Measurements from ENCODE around the gene YKT6.
A peak's percentile ranks its signal among the peaks of the same experiment; 100 is the strongest.

YKT6 gene

DNA sequence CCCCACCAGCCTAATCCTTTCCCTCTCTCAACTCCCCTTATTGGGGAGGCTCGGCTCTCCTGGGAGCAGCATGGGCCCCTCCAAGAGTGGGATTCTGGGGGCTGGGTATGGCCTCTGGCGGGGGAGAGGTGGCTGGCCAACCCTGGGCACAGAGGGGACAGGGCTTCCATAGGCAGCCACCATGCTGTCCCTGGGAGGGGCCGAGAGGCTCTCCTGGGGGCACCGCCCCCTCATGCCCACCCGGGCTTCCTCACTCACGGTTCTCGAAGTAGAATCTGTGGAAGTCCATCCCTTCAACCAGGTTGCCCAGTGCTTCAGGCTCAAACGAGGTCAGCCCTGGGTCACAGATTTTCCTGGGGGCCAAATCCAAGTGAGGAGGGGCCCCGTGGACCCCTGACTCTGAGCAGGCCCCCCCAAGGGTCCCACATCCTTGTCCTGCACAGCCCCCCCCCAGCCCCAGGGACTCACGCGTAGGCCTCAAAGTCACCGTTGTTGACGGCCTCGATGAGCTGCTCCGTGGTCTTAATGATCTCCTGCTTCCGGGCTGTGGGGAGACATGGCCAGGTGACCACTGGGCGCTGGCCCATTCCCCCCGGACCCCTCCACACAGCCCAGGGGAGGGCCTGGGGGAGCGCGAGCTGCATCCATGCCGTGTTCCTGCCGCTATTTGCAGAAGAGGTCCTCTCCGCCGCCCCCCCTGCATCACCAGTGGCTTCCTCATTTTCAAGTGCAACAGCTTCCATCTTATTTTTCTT, 19.8 kb downstream of the YKT6 start:
- DNase-seq: no peak

DNA sequence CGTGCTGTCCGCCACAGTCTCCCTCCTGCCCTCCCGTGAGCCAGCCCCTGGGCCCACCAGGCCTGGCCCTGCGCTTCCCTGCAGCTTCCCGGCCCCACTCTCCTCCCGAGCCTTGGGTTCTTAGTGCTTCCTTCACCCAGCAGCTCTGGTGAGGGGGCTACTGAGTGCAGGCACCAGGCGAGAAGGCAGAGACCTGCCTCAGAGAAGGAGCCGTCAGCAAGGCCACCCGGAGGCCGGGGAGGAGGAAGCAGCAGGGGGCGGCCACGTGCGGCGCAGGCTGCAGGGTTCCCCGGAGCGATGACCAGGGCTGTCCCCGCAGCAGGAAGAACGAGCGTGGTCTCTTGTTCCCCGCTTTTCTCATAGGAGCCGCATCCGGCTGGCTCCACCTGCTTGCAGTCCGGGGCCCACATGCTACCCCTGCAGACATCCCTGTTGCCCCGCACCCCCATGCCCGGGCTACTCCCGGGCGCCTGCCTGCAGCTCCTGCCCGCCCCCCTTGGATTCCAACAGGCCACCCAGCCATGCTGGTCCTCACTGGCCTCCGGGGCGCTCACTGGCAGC, 20.5 kb downstream of the YKT6 start:
- DNase-seq: no peak

DNA sequence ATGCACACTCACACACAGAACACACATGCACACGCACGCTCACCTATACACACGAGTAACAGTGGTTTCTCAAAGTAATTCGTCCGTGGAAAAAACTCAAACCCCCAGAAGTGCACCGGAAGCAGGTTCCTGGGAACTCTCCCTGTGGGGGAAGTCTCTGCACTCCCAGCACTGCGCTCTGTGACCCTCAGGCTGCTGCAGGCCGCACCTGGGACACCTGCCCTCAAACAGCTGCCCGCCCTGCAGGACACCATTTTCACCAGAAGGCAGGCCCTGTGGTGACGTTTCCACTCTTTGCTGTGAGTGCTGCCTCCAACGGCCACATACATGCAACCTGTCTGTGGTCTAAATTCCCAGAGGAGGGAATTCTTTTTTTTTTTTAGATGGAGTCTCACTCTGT, 21.3 kb downstream of the YKT6 start:
- no peak for DNase-seq

DNA sequence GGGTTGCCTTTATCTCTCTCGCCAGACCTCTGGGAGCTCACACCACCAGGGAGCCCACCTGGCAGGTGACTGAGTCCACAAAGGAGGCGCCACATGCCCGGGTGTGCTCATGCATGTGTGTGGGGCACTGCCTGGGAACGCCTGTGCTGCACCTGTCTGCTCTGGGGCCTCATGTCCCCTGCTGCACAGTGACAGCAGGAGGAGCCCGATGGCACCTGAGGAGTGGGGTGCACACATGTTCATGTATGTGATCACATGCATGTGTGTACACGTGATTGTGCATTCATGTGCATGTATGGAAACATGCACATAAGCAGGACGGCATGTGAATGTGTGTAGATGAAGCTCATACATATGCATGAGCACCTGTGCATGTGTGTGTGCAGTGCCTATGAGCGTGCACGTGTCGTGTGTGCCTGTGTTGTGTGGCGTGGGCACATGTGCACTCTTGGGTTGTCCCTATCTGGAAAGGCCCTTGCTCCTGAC, 22.0 kb downstream of the YKT6 start:
- DNase-seq: no peak

DNA sequence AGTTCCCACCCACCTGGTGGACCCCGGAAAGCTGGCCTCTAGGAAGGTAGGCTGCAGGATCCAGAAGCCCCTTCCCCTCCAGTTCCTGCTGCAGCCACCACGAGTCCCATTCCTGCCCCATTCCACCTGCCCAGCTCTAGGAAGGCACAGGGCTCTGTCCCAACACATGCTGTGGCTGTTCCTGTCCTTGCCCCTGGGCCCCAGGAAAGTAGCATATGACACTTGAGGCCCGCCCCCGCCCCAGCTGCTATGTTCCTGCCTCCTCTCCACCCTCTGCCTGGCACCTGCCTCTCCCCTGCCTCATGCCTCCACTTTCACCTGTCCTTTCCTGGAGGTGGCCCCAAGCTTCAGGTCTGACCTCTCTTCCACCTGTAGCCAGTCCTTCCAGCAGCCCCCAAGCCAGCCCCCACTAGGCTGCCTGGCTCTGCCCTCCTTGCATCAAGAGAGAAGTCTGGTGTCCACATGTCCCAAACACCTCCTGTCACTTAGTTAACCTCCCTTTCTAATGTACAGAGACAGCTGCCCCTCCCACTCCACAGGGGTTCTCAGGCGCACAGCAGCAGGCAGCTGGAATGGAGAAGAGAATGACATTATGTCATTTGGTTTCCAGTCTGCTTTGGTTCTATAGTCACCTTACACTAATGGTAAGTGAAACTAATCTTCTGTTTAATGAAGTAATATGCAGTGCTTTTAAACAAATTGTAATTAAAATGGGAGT, 22.7 kb downstream of the YKT6 start:
- DNase-seq: no peak

DNA sequence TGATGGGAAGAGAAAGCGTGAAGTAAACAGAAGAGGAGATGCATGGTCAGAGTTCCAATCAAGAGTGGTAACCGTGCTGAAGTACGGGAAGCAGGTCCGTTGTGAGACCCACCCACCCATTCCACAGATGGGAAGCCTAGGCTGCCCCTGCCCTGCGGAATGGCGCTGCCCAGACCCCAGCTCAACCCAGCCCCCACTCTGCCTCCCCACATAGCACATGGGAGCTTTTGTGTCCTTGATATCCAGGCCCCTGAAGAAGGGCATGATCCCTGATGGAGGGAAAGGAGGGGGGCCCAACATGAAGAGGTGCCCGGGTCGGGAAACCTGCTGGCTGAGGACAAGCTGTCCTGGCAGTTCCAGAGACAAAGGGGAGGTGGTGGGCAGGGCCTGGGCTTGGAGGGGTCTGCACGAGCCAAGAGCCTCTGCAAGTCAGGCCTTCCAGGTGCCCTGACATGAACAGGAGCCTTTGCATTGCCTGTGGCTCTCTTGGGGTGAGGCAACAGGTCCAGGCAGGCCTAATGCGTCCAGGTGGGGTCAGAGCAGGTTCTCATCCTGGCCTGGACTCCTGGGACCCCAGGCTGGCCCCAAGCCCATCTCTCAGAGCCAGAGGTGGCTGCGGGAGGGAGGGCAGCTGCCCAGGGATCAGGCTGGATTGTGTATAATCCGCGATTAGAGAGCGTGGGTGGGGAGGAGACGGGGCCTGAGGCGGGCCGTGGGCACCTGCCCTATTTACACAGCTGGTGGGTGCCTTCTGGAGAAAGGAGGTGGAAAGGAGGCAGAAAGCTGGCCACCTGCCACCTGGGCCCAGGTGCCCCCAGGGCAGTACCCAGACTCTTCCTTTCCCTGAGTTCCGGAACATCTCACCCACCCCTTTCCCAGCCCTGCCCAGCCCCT, 23.5 kb downstream of the YKT6 start:
- peak; percentile 36 for DNase-seq

DNA sequence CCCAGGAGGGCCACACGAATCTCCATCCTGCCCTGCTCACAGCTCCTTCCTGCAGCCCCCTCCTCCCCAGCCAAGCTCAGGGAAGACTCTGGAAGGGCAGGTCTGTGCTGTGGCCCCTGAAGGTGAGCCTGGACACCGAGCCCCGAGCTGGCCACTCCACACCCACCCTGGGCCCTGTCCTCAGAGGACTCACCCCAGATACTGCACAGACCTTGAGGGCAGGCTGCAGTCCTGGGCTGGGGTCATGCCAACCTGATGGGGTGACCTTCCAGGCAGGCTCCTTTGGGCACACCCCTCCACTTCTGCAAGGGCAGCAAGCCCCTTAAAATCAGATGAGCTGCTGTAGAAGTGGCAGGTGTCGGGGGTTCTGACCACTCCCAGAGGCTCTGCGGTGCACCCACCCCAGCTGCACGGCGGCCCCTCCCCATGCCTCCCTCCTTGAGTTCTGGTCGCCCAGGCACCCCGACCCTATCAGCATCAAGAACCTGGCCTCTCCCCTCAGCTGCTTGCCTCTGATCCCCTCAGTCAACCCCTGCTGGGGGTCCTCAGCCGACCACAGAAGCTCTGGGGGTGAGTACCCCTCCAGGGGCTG, 24.3 kb downstream of the YKT6 start:
- DNase-seq: no peak

DNA sequence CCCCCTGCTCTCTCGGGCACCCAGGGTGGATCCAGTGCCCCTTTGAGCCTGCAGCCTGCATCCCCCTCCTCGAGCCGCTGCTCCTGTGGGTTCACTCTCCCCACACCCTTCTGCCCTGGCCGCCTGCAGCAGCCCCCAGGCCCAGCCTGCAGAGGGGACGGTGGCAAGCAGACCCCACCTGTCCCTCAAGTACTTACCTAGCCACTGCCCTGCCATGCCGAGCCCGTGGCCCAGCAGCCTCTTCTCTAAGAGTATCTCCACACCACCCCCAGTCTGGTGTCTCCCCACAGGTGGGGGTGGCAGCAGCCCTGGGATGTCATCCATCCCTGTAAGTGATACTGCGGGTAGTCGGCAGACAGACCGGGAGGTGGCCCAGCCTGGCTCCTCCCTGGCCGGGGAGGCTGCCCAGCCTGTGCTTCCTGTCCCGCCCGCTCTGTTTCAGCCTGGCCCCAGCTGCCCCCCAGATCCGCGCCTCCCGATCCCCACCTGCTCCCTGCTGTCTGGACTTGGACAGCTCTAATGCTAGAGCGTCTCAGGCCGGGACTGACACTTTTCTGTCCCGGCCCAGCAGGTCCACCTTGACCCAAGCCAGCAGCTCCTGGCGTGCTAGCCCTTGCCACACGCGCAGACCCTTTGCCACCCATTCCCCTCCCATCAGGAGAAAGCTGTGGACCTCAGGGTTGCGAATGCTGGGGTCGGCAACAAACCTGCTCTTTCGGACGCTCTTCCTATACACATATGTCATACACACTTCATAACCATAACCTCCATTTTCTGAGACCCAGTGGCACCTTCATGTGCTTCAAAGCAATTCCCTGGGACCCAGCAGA, 25.0 kb downstream of the YKT6 start:
- DNase-seq: no peak

DNA sequence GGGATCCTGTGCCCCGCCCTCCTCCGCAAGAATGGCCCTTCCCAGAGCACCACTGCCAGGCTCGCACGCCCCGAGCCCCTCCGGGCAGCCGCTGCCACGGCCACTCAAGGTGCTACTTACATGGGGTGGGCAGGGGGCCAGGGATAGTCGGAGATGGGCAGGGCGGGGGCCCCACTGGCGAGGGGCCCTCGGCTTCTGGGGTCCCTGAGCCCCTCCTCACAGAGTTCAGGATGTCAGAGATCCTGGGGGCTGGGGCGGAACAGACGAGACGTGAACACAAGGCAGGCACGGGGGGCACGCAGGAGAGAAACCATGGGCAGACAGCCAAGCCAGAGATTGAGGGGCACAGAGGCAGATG, 25.6 kb downstream of the YKT6 start:
- no peak for DNase-seq

DNA sequence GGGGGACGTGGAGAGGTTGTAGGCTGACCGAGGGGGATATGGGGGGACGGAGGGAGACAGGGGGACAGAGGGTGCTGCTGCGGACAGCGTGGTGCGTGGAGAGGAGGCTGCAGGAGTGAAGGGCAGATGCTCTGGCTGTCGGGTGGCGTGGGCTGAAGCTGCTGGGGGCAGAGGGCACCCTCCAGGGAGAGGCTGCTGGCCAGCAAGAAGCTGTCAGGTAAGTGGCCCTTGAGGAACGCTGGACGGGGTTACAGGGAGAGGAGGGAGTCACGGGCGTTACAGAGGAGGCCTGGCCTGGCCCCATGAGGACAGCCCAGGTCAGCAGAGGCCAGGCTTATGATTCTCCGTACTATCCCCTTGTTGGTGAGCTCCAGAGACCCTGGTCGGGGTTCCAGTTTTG, 27.1 kb downstream of the YKT6 start:
- no peak for DNase-seq

DNA sequence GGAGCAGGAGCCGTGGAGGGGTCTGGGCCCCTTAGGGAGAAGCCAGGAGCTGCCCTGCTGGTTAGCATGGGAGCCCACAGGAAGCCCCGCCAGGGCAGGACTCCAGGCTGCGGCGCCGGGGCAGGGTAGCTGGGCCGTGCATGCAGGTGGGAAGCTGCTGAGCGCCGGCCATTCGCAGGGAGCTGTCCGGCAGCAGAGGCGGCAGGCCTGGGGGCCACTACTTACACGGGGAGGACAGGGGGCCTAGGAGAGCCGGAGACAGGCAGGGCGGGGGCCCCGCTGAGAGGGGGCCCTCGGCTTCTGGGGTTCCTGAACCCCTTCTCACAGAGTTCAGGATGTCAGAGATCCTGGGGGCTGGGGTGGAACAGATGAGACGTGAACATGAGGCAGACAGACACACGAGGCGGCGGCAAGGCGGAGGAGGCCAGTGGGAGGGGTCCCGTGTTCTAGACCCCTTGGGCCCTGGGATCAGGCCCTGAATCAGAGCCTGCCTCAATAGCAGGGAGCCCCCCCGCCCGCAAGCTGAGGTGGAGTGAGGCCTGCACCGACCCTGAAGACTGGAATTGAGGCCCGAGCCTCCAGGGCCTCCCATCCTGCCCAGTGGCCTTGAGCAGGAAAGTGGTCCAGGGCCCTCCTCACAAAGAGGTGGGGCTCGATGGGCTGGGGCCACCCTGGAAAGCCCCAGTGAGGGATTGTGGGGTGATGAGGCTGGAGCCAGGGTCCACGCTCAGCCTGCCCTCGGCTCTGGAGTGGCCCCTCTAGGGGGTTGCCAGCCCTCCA, 28.0 kb downstream of the YKT6 start:
- no peak for DNase-seq

DNA sequence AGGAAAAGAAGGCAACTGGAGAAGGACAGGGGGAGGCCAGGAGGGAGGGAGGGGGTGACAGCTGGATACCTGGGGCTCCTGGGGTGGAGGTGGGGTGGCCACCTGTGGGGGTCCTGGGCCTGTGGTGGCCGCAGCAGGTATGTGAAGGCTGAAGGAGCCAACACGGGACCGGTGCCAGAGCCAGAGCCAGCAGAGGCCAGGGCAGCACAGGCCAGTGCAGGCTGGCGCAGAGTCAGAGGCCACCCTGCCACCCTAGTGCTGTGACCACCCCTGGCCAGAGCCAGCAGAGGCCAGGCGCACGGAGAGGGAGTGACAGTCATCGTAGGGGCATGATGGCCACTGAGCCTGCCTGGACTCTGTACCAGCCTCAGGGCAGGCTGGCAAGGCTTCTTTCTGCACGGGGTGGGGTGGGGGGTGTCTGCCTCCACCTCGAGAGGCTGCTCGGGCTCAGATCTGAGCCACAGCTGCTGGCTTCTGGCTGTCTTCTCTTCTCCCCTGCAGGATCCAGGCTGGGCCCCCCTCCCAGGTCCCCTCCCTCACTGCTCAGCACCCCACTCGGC, 28.8 kb downstream of the YKT6 start:
- DNase-seq: no peak

DNA sequence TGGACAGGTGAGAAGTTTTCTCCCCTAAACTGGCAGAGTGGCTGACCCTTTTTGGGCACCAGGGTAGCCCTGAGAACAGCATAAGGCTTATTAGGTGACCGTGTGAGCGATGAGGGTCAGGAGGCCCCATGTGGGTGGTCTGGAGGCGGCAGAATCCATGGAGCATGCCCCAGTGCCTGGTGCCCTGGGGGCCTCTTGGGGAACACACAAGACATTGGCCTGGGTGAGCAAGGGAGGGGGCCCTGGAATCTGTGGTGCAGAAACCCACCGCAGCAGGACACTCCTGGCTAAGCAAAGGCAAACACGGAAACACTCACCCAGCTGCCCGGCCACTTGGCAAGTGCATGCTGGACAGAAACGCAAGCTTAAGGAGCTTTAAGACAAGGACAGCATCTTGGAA, 29.5 kb downstream of the YKT6 start:
- DNase-seq: no peak

DNA sequence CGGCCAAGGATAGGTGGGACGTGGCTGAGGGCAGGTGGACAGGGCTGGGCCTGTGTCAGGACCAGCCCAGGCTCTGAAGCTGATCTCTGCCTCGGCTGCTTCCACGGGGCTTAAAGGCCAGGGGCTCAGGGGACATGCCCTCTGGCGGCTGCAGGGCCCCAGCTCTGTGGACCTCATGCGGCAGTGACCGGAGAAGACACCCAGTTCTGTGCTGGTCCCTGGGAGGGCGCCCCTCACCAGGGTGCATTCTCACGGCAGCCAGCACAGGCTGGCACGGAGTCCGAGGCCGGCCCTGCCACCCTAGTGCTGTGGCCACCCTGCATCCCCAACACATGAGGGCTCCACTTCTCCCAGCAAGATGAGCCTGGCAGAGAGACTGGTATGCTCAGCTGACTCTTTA, 30.3 kb downstream of the YKT6 start:
- no peak for DNase-seq

DNA sequence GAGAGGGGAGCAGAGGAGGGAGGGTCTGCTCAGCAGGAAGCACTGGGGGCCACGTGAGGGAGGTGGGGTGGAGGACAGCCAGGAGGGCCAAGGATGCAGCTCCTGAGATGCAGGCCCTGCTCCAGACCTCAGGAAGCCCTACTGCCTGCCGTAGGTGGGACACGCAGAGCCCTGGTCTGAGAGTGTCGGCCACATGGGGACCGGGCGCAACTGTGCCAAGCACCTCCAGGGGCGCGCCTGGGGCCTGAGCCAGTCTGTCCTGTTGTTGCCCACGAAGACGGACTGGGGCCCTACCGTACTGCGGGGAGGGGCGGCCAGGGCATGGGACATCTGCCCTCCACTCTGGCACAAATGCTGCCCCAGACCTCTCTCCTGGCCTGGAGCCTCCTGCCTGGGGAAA, 31.6 kb downstream of the YKT6 start:
- DNase-seq: no peak

DNA sequence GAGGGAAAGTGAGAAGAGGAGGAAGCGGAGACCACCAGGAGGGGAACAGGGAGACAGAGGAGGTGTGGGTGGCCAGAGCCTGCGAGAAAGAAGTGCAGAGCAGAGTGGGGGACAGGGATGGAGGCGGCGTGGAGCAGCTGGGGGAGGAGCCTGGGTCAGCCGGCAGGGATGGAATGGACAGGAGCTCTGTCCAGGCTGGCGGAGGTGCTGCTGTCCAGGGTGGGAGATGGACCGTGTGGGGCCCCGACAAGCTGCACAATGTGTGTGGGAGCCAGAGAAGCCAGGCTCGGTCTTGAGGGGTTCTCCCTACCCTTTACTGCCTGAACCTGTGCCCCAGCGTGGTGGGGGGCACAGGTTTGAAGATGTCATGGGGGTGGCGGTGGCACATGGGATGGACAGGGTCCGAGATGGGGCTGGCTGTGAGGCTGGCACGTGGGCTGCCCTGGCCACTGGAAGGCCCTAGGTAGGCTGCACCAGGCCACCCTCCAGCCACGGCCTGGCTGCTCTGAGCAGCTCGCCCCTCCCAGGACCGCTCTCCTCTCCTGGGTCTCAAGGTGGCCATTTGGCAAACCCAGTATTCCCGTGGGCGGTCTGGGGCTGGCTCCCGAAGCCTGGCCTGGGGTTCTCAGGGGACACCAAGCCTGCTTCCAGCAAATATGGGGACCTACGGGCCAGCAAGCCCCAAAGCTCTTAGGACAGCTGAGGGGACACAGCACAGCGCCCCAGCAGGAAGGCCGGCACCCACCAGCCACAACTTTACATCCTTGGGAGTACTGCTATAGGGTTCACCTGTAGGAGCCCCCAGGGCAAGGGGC, 32.3 kb downstream of the YKT6 start:
- no peak for DNase-seq

DNA sequence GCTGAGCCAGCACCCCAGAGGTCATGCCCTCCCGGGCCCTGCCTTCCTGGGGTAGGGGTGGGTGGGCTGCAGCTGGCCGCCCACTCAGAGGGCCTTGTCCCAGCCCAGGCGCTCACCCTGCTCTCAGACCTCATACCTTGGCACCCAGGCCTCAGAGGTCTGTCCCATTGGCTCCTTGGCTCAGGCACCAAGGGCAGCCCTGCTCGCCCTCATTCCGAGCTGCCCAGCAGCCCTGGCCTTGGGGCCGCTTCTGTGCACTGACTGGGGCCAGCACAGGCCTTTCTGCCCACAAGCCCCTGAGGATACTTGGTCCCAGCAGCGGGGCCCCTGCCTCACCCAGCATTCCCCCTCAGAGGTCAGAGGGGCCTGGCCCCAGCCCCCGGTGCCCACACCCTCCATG, 34.3 kb downstream of the YKT6 start:
- DNase-seq: no peak

DNA sequence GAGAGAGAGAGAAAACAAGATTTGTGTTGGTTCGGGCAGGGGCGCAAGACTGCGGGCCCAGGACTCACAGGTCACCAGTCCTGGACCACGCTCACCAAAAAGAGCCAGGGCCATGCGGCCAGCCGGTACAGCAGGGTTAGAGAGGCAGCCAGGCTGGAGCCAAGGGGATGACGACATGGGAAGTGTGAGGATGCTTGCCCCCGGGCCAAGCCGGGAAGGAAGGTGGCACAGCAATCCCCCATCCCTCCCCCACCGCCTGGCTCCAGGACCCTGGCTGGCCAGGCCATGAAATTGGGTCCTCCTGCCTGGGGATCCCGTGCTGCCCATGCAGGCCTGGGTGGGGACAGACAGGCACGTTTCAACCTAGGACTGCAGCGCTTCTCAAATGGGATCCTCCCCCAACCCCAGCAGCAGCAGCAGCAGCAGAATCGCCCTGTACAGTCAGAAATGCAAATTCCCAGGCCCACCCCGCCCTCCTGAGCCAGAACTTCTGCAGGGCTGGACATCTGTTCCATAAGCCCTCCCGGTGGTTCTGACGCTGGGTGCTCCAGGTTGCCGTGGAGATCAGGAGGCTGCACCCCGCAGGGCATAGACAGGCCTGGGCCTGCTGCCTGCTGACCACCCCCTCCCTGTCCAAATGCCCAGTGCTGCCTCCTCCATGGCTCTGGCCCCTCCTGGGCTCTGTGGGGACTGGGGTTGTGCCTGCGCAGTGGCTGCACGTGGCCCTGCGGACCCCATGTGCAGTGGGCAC, 35.0 kb downstream of the YKT6 start:
- no peak for DNase-seq

DNA sequence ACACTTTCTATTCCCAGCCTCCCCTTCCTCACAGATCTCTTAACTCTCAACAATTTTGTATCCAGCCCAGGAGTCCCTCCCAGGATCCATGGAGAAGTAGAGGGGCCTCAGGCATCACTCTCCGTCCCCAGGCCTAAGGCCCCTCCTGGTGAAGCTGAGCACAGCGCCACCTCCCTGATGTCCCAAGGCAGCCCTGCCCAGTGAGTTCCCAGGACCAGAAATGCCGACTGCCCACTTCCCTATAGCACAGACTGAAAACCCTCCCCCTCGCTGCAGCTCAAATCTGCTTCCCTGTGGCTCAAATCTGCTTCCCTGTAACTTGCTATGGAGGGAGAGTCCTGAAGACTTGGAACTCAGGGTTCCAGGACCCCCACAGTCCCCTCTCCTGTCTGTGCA, 35.6 kb downstream of the YKT6 start:
- no peak for DNase-seq
